HEK293 (cell line): ENCODE results near the gene RAE1.

Experiments
- ATF2 ChIP-seq: fragments of 450-650 bp; formaldehyde crosslinking; IDR thresholded peaks from 2 replicates; pipeline ENCODE4 v1.5.1; 2016; ENCODE audit warnings: missing biosample characterization, missing genetic modification characterization, low read depth
- KLF16 ChIP-seq: fragments of 450-650 bp; formaldehyde crosslinking; IDR thresholded peaks from 2 replicates; pipeline ENCODE4 v1.5.1; 2017; ENCODE audit warnings: missing biosample characterization, missing genetic modification characterization
- KLF9 ChIP-seq: fragments of 450-650 bp; formaldehyde crosslinking; IDR thresholded peaks from 2 replicates; pipeline ENCODE4 v1.5.1; 2016; ENCODE audit warnings: missing biosample characterization, missing genetic modification characterization, low read depth
- OSR2 ChIP-seq: fragments of 450-650 bp; formaldehyde crosslinking; IDR thresholded peaks from 2 replicates; pipeline ENCODE4 v1.5.1; 2016; ENCODE audit warnings: missing biosample characterization, missing genetic modification characterization
- PRDM1 ChIP-seq: fragments of 450-650 bp; formaldehyde crosslinking; IDR thresholded peaks from 2 replicates; pipeline ENCODE4; 2016; ENCODE audit warnings: missing biosample characterization, missing genetic modification characterization
- PRDM4 ChIP-seq: fragments of 450-650 bp; formaldehyde crosslinking; IDR thresholded peaks from 2 replicates; pipeline ENCODE4 v1.5.1; 2017; ENCODE audit warnings: missing biosample characterization, missing genetic modification characterization
- SETDB1 ChIP-seq: IDR thresholded peaks from one replicate; pipeline ENCODE4 v1.6.1; 2017; ENCODE audit warnings: mild to moderate bottlenecking, low read length, moderate library complexity, mixed read lengths; ENCODE audit not compliant: insufficient read length
- YY1 ChIP-seq: fragments of 450-650 bp; formaldehyde crosslinking; IDR thresholded peaks from 2 replicates; pipeline ENCODE4 v1.5.1; 2018; ENCODE audit warnings: missing biosample characterization, missing genetic modification characterization
- ZBTB10 ChIP-seq: fragments of 450-650 bp; formaldehyde crosslinking; IDR thresholded peaks from 2 replicates; pipeline ENCODE4 v1.5.1; 2016; ENCODE audit warnings: missing biosample characterization, missing genetic modification characterization
- ZBTB20 ChIP-seq: fragments of 450-650 bp; formaldehyde crosslinking; IDR thresholded peaks from 2 replicates; pipeline ENCODE4 v1.5.1; 2016; ENCODE audit warnings: missing biosample characterization, missing genetic modification characterization
- ZBTB26 ChIP-seq: fragments of 450-650 bp; formaldehyde crosslinking; optimal IDR thresholded peaks from 2 replicates; pipeline ENCODE3; 2016; ENCODE audit warnings: missing biosample characterization, mild to moderate bottlenecking, missing genetic modification characterization
- ZBTB44 ChIP-seq: fragments of 450-650 bp; IDR thresholded peaks from 2 replicates; pipeline ENCODE4 v1.5.1; 2018; ENCODE audit warnings: missing biosample characterization, mild to moderate bottlenecking, missing genetic modification characterization
- ZBTB8A ChIP-seq: fragments of 450-650 bp; formaldehyde crosslinking; IDR thresholded peaks from 2 replicates; pipeline ENCODE4 v1.5.1; 2016; ENCODE audit warnings: missing biosample characterization, missing genetic modification characterization
- ZIC2 ChIP-seq: fragments of 450-650 bp; formaldehyde crosslinking; IDR thresholded peaks from 2 replicates; pipeline ENCODE4 v1.5.1; 2016; ENCODE audit warnings: missing biosample characterization, missing genetic modification characterization
- ZNF10 ChIP-seq: fragments of 450-650 bp; formaldehyde crosslinking; IDR thresholded peaks from 2 replicates; pipeline ENCODE4 v1.5.1; 2017; ENCODE audit warnings: missing biosample characterization, missing genetic modification characterization
- ZNF112 ChIP-seq: fragments of 450-650 bp; formaldehyde crosslinking; IDR thresholded peaks from 2 replicates; pipeline ENCODE4 v1.5.0; 2017; ENCODE audit warnings: missing biosample characterization, missing genetic modification characterization
- ZNF114 ChIP-seq: fragments of 450-650 bp; formaldehyde crosslinking; IDR thresholded peaks from 2 replicates; pipeline ENCODE4 v1.5.0; 2017; ENCODE audit warnings: missing biosample characterization, missing genetic modification characterization
- ZNF18 ChIP-seq: fragments of 450-650 bp; formaldehyde crosslinking; IDR thresholded peaks from 2 replicates; pipeline ENCODE4 v1.5.1; 2016; ENCODE audit warnings: missing biosample characterization, missing genetic modification characterization
- ZNF24 ChIP-seq: fragments of 450-650 bp; formaldehyde crosslinking; IDR thresholded peaks from 2 replicates; pipeline ENCODE4 v1.5.1; 2016; ENCODE audit warnings: missing biosample characterization, missing genetic modification characterization
- ZNF266 ChIP-seq: fragments of 450-650 bp; formaldehyde crosslinking; IDR thresholded peaks from 2 replicates; pipeline ENCODE4 v1.5.1; 2016; ENCODE audit warnings: missing biosample characterization, missing genetic modification characterization, low read depth
- ZNF394 ChIP-seq: fragments of 450-650 bp; formaldehyde crosslinking; IDR thresholded peaks from 2 replicates; pipeline ENCODE4 v1.5.1; 2016; ENCODE audit warnings: missing biosample characterization, missing genetic modification characterization, mild to moderate bottlenecking, moderate library complexity, borderline replicate concordance
- ZNF416 ChIP-seq: fragments of 450-650 bp; formaldehyde crosslinking; IDR thresholded peaks from 2 replicates; pipeline ENCODE4 v1.5.1; 2016; ENCODE audit warnings: missing biosample characterization, missing genetic modification characterization
- ZNF561 ChIP-seq: fragments of 450-650 bp; IDR thresholded peaks from 2 replicates; pipeline ENCODE4 v1.5.1; 2018; ENCODE audit warnings: missing biosample characterization, missing genetic modification characterization, borderline replicate concordance
- ZNF585B ChIP-seq: fragments of 450-650 bp; formaldehyde crosslinking; IDR thresholded peaks from 2 replicates; pipeline ENCODE4 v1.5.1; 2016; ENCODE audit warnings: missing biosample characterization, missing genetic modification characterization
- ZNF600 ChIP-seq: fragments of 450-650 bp; formaldehyde crosslinking; IDR thresholded peaks from 2 replicates; pipeline ENCODE4 v1.5.1; 2016; ENCODE audit warnings: missing biosample characterization, missing genetic modification characterization
- ZNF692 ChIP-seq: fragments of 450-650 bp; formaldehyde crosslinking; IDR thresholded peaks from 2 replicates; pipeline ENCODE4 v1.5.1; 2016; ENCODE audit warnings: missing biosample characterization, missing genetic modification characterization
- ZSCAN16 ChIP-seq: fragments of 450-650 bp; formaldehyde crosslinking; IDR thresholded peaks from 2 replicates; pipeline ENCODE4 v1.5.1; 2016; ENCODE audit warnings: missing biosample characterization, missing genetic modification characterization
- ZSCAN30 ChIP-seq: fragments of 450-650 bp; IDR thresholded peaks from 2 replicates; pipeline ENCODE4 v1.5.1; 2018; ENCODE audit warnings: missing biosample characterization, mild to moderate bottlenecking, missing genetic modification characterization, moderate library complexity

The RAE1 gene

GRCh38 chr20:57388953-57389694 lies 38.1 kb downstream of the RAE1 start (continued):
- TF ChIP-seq PRDM4: no peak
- no peak for TF ChIP-seq ZNF692
- no peak for TF ChIP-seq ZNF600 (tag by site-specific recombination)
- TF ChIP-seq ZNF112 (tag by site-specific recombination): no peak
- TF ChIP-seq SETDB1: no peak
- TF ChIP-seq OSR2 (tag by site-specific recombination): no peak
- TF ChIP-seq ZIC2 (tag by site-specific recombination): no peak
- peak; percentile 41 for TF ChIP-seq ZBTB26
- TF ChIP-seq KLF16: no peak
- TF ChIP-seq ZNF10 (tag by site-specific recombination): no peak
- TF ChIP-seq ZNF18 (tag by site-specific recombination): no peak
- no peak for TF ChIP-seq ATF2 (tag by site-specific recombination)
- TF ChIP-seq ZBTB10: no peak
- TF ChIP-seq ZBTB44 (tag by site-specific recombination): peak; percentile 27; the same call in 1 of the 2 replicates
- TF ChIP-seq YY1: no peak
- peak; percentile 56 for TF ChIP-seq PRDM1
- no peak for TF ChIP-seq ZNF24 (tag by site-specific recombination)
- TF ChIP-seq ZNF585B (tag by site-specific recombination): no peak
- no peak for TF ChIP-seq ZBTB20 (tag by site-specific recombination)
- TF ChIP-seq ZNF266 (tag by site-specific recombination): no peak
- TF ChIP-seq ZSCAN30 (tag by site-specific recombination): 0 out of 2 replicates have a peak, but pooled peaks have one; percentile 44
- no peak for TF ChIP-seq KLF9 (tag by site-specific recombination)
- TF ChIP-seq ZNF394 (tag by site-specific recombination): no peak
- no peak for TF ChIP-seq ZSCAN16 (tag by site-specific recombination)
- TF ChIP-seq ZBTB8A: peak; percentile 89
- peak; percentile 67; the same call in 1 of the 2 replicates for TF ChIP-seq ZNF561 (tag by site-specific recombination)
- TF ChIP-seq ZNF114 (tag by site-specific recombination): no peak
- no peak for TF ChIP-seq ZNF416
